AG10803 (cell line): ENCODE measurements around the gene DDRGK1.
"Not testable (repeated sequence)": the region's sequence is repeated elsewhere in the genome, so short reads cannot be mapped to it uniquely, and the experiment has no call there.

ENCODE experiments used
- DNase-seq: peaks from one replicate; pipeline ENCODE4 v3.0.0; 2010; ENCODE audit warnings: low read depth
- H3K4me3 ChIP-seq: 2 replicates; pipeline ENCODE4 v1.5.1; 2011; ENCODE audit warnings: mild to moderate bottlenecking, low read length, control low read depth
- TF ChIP-seq, protein P1 (sequence below): conservative IDR thresholded peaks from 2 replicates; pipeline ENCODE4 v1.5.1; 2011; ENCODE audit warnings: mild to moderate bottlenecking, low read length, control low read depth, inconsistent platforms

DDRGK1 gene

DNA sequence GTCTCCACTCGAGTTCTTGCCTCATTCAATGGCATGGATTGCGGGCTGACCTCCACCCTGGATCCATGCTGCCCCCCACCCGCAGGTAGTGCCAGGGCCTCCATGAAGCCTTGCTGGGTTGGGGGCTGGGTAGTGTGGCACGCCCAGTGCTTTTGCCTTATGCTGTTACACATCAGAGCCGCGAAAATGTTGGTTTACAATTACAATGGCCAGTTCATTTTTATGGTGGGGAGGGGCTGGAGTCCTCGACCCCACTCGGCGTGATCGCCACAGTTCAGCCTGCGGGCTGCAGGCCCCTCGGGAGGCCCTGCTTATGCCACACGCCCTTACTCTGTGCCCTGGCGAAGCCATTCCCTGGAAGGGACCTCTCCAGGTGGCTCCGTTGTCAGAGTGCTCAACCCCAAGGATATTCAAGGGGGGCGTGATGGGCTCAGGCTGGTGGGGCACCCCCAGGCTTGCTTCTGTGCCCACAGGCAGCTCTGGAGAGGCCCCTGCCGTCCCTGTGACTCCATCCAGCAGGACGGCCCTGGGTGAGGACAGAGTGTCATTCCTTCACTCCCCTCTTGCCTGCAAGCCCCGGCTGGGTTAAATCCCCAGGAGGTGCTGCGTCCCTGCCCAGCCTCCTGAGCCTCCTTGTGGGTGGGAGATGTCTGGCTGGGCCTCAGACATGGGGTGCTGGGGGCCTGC, 19.7 kb upstream of the DDRGK1 start:
- DNase-seq: no peak
- H3K4me3 ChIP-seq: no peak overlapping the region
- TF ChIP-seq, protein P1, sequence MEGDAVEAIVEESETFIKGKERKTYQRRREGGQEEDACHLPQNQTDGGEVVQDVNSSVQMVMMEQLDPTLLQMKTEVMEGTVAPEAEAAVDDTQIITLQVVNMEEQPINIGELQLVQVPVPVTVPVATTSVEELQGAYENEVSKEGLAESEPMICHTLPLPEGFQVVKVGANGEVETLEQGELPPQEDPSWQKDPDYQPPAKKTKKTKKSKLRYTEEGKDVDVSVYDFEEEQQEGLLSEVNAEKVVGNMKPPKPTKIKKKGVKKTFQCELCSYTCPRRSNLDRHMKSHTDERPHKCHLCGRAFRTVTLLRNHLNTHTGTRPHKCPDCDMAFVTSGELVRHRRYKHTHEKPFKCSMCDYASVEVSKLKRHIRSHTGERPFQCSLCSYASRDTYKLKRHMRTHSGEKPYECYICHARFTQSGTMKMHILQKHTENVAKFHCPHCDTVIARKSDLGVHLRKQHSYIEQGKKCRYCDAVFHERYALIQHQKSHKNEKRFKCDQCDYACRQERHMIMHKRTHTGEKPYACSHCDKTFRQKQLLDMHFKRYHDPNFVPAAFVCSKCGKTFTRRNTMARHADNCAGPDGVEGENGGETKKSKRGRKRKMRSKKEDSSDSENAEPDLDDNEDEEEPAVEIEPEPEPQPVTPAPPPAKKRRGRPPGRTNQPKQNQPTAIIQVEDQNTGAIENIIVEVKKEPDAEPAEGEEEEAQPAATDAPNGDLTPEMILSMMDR: no peak

DNA sequence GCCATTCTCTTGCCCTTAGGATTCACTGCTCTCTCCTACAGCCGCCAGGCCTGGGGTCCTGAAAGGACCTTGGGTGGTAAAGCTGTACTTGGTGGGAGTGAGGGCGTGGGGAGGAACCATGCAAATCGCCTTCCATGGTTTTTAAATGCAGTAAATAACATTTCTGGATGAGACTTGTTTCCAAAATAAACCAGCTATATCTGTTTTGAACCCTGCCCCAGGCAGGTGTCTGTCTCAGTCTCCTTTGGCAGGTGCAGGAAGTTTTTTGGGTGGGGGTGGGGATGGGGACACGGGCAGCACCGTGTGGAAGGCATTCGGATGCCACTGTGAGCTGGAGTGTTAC, 19.1 kb upstream of the DDRGK1 start:
- H3K4me3 ChIP-seq: no peak overlapping the region
- TF ChIP-seq, protein P1: no peak
- DNase-seq: no peak

DNA sequence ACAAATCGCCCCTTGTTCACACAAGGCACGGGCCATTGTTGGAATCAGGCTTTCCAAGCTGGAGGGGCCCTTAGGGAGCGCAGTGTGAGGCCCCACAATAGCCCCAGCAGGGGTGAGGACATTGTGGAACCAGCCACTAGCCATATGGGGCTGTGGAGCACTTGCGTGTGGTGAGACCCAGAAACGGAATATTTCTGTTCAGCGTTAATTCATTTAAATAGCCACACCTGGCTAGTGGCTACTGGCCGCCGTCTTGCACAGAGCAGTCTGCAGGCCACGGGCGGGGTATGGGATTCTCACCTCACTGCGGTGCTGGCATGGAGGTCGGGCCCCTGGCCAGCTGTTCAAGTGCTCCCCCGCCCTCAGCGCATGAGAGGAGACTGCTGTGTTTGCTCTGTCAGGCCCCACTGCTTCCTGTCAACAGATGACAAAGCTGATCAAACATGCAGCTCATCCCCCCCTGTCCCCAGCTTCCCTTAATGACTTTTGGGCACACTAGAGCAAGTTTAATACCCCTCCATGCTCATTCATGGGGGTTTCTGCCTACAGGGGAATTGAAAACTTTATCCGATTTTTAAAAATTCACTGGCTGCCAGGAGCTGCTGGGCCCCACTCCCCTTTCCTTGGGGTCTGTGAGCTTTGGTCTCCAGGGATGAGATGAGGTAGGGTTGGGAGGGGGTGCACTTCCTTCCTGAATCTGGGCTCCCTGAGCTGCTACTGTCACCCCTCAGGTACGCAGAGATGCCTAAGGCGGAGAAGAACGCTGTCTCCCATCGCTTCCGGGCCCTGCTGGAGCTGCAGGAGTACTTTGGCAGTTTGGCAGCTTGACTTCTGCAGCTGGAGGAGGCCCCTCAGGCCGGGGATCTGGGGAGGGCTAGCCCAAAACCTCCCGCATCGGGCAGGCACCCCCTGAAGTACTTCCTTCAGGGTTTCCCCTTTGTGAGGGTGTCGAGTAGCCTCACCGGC, 18.4 kb upstream of the DDRGK1 start:
- no peak for DNase-seq
- H3K4me3 ChIP-seq: no peak overlapping the region
- TF ChIP-seq, protein P1: no peak

DNA sequence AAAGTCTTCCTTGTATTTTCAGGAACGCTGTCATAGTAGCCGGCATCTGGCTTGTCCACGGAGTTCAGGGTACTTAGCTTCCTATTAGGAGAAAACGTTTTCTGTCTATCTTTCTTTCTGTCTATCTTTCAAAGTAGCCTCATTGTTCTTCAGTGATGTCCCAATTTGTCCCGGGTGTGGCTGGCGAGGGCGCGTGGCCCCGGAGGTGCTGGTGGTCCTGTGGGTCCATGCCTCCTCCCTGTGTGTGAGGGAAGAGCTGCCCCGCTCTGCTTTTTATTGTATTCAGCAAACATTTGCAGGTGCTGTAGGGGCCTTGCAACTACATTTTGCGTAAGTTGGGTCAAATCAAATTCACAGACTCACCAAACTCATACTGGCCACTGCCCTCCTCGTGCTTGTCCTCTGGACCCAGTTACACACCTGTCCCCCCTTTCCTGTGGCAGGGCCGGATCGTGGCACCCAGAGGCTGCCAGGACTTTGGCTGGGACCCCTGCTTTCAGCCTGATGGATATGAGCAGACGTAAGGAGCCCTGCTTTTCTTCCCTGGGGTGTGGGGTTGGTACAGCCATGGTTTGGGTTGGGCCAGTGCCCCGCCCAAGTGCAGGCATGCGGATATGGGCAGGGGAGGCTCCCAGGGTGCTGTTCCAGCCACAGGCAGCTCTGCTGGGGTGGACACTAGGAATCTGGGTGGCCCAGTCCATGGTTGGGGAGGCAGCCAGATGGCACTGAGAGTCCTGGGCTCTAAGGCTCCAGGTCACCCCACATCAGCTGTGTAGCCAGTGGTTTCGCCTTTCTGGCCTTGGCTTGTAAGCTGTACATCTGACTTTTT, 17.1 kb upstream of the DDRGK1 start:
- DNase-seq: no peak
- TF ChIP-seq, protein P1: no peak
- H3K4me3 ChIP-seq: no peak overlapping the region

DNA sequence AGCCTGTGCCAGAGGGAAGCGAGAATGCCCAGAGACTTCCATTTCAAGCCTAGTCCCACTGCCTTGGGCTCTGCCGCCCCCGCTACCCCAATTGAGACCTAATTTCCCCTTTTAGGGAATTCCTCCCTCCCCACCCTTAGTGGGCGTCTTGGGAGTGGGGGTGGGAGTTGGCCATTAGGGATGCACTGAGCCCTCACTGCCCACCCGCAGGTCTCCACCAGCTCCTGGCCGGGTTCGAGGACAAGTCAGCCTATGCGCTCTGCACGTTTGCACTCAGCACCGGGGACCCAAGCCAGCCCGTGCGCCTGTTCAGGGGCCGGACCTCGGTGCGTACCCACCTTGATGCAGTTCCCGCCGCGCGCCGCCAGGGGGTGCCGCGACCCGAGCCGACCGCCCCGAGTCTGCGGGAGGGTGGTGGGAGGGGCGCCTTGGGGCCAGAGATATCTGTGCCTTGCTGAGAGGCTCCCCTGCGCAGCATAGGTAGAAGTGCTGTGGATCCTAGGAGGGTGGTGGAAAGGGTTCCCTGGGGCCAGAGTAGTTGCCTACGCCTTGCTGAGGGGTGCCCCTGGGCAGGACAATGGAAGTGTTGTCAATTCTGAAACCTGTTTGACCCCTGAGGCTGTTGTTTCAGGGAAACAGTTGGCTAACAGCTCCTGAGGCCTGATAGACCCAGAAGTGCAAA, 14.0 kb upstream of the DDRGK1 start:
- no peak overlapping the region for H3K4me3 ChIP-seq
- TF ChIP-seq, protein P1: peak; percentile 61
- peak; percentile 24 for DNase-seq

DNA sequence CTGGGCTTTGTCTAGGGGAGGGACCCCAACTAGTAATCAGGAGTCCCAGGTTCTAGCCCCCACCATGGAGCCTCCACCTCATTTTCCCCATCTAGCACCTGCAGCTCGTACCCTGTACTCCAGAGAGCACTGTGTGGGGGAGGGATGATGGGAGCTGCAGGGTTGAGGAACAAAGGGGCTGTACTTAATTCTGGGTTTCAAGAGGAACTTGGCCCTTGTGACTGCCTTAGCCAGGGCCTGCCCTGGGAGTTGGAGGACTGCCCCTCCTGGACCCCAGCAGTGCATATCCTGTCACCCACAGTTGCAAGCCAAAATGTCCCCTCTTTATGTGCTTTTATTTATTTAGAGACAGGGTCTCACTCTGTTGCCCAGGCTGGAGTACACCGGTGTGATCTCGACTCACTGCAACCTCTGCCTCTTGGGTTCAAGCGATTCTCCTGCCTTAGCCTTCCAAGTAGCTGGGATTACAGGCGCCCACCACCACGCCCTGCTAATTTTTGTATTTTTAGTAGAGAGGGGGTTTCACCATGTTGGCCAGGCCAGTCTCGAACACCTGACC, 11.0 kb upstream of the DDRGK1 start:
- DNase-seq, H3K4me3 ChIP-seq: not testable (repeated sequence)
